C4-2B (cell line): ENCODE results near the gene NPIPB9.

Source experiments
- ZFX ChIP-seq: fragments of 450-650 bp; IDR thresholded peaks from 2 replicates; pipeline ENCODE4 v1.6.1; 2017
- TF ChIP-seq, protein P1 (sequence below): fragments of 450-650 bp; conservative IDR thresholded peaks from 2 replicates; pipeline ENCODE4 v1.5.1; 2017; ENCODE audit warnings: mild to moderate bottlenecking

DNA sequence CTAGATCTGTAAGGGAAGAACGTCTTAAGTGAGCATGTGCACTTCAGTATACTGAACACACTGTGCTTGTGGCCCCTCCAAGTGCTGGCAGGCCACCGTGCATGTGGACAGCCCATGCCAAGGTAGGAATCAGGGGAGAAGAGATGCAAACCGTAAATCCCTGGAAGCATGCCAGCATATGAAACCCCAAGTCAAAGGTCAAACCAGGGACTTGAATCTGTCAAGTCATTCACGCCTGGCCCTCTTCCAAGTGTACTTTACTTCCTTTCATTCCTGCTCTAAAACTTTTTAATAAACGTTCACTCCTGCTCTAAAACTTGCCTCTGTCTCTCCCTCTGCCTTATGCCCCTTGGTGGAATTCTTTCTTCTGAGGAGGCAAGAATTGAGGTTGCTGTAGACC is 68.4 kb downstream of the NPIPB9 start:
- TF ChIP-seq, protein P1, sequence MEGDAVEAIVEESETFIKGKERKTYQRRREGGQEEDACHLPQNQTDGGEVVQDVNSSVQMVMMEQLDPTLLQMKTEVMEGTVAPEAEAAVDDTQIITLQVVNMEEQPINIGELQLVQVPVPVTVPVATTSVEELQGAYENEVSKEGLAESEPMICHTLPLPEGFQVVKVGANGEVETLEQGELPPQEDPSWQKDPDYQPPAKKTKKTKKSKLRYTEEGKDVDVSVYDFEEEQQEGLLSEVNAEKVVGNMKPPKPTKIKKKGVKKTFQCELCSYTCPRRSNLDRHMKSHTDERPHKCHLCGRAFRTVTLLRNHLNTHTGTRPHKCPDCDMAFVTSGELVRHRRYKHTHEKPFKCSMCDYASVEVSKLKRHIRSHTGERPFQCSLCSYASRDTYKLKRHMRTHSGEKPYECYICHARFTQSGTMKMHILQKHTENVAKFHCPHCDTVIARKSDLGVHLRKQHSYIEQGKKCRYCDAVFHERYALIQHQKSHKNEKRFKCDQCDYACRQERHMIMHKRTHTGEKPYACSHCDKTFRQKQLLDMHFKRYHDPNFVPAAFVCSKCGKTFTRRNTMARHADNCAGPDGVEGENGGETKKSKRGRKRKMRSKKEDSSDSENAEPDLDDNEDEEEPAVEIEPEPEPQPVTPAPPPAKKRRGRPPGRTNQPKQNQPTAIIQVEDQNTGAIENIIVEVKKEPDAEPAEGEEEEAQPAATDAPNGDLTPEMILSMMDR, result no peak
- TF ChIP-seq ZFX, result no peak
